GM10248 (cell line): ENCODE results near the gene LARP1.

ENCODE experiments used
- CTCF ChIA-PET: fragments of 300-600 bp; sonication (Branson Sonifier 250); formaldehyde crosslinking; extraction: SDS; loops from one replicate; lab custom pipeline; 2021; ENCODE audit warnings: antibody characterized with exemption; lab: Yijun Ruan, JAX
- POLR2A ChIA-PET: fragments of 350-650 bp; sonication (Branson Sonifier 250); formaldehyde crosslinking; extraction: SDS; loops from one replicate; lab custom pipeline; 2020; ENCODE audit warnings: antibody characterized with exemption; lab: Yijun Ruan, JAX
- DNase-seq: peaks from one replicate; pipeline ENCODE4 v3.0.0; 2012; ENCODE audit errors: extremely low spot score
- CTCF ChIP-seq: IDR thresholded peaks from 2 replicates; pipeline ENCODE4 v1.5.1; 2012; ENCODE audit warnings: mild to moderate bottlenecking, low read depth; ENCODE audit errors: extremely low read depth, missing control alignments, control extremely low read depth

The LARP1 gene

GRCh38 chr5:154795235-154795596, 40.0 kb downstream of the LARP1 start:
- ChIA-PET POLR2A (no interaction called here), CTCF (no interaction called here)
- DNase-seq = no peak
- TF ChIP-seq CTCF = no peak

- DNase-seq = no peak
- ChIA-PET POLR2A (no interaction called here), CTCF (no interaction called here)
- TF ChIP-seq CTCF = no peak
These were observed 42.6 kb downstream of the LARP1 start for GRCh38 chr5:154797762-154798161.

- DNase-seq = no peak
- POLR2A ChIA-PET = interaction anchor here (0.5 kb wide), 1 partner anchor 14 kb away, joined by 4 read pairs; no protein-coding TSS in a partner anchor
- TF ChIP-seq CTCF = no peak
- CTCF ChIA-PET = interaction anchor here (1.5 kb wide), 1 partner anchor 17 kb away, joined by 6 read pairs; no protein-coding TSS in a partner anchor
These were observed 45.4 kb downstream of the LARP1 start for GRCh38 chr5:154800582-154800981.

GRCh38 chr5:154801083-154801482, 45.9 kb downstream of the LARP1 start:
- POLR2A ChIA-PET = interaction anchor here (0.5 kb wide), 1 partner anchor 14 kb away, joined by 4 read pairs; no protein-coding TSS in a partner anchor
- CTCF ChIA-PET = interaction anchor here (1.1 to 1.5 kb wide), 2 partner anchors 9 to 18 kb away, joined by 6 to 9 read pairs; no protein-coding TSS in a partner anchor
- no peak for DNase-seq
- no peak for TF ChIP-seq CTCF

GRCh38 chr5:154802050-154802449, 46.9 kb downstream of the LARP1 start:
- ChIA-PET POLR2A (no interaction called here), CTCF (interaction anchor here (0.9 to 2.0 kb wide), 5 partner anchors 8 to 100 kb away, joined by 3 to 9 read pairs (median 6); no protein-coding TSS in a partner anchor)
- no peak for DNase-seq
- TF ChIP-seq CTCF = no peak

GRCh38 chr5:154806176-154806575, 51.0 kb downstream of the LARP1 start:
- no peak for DNase-seq
- ChIA-PET POLR2A (no interaction called here), CTCF (interaction anchor here (1.2 kb wide), 1 partner anchor 35 kb away, joined by 3 read pairs; no protein-coding TSS in a partner anchor)
- TF ChIP-seq CTCF = no peak
